IPS-NIHi7 (cell line): ENCODE measurements around the gene GLCCI1.
"Not testable (repeated sequence)": the region's sequence is repeated elsewhere in the genome, so short reads cannot be mapped to it uniquely, and the experiment has no call there.

ENCODE experiments used
- DNase-seq: peaks from one replicate; pipeline ENCODE4 v3.0.0; 2012; ENCODE audit warnings: mixed read lengths; ENCODE audit errors: extremely low spot score

The GLCCI1 gene

GRCh38 chr7:8048067-8048466, 79.5 kb downstream of the GLCCI1 start:
- not testable (repeated sequence) for DNase-seq

GRCh38 chr7:8051373-8051772, 82.8 kb downstream of the GLCCI1 start:
- DNase-seq = no peak

GRCh38 chr7:8051998-8052397, 83.4 kb downstream of the GLCCI1 start:
- no peak for DNase-seq

GRCh38 chr7:8052824-8053223, 84.2 kb downstream of the GLCCI1 start:
- DNase-seq = no peak

GRCh38 chr7:8056439-8056838, 87.8 kb downstream of the GLCCI1 start:
- DNase-seq = no peak

GRCh38 chr7:8057566-8057965, 89.0 kb downstream of the GLCCI1 start:
- no peak for DNase-seq

GRCh38 chr7:8058322-8058721, 89.7 kb downstream of the GLCCI1 start:
- DNase-seq = no peak

GRCh38 chr7:8058852-8059251, 90.3 kb downstream of the GLCCI1 start:
- DNase-seq = no peak

- no peak for DNase-seq
Measured at GRCh38 chr7:8060241-8060640, 91.6 kb downstream of the GLCCI1 start.

- DNase-seq = not testable (repeated sequence)
Measured at GRCh38 chr7:8063300-8063699, 94.7 kb downstream of the GLCCI1 start.

- no peak for DNase-seq
Measured at GRCh38 chr7:8063706-8064297, 95.2 kb downstream of the GLCCI1 start.

GRCh38 chr7:8064828-8065227, 96.2 kb downstream of the GLCCI1 start:
- no peak for DNase-seq

GRCh38 chr7:8065356-8065813, 96.8 kb downstream of the GLCCI1 start:
- DNase-seq = no peak

GRCh38 chr7:8068892-8069686, 100.5 kb downstream of the GLCCI1 start:
- peak; percentile 30 for DNase-seq

- DNase-seq = no peak
Measured at GRCh38 chr7:8070451-8071180, 102.0 kb downstream of the GLCCI1 start.

- DNase-seq = no peak
Measured at GRCh38 chr7:8078418-8078817, 109.8 kb downstream of the GLCCI1 start.

- DNase-seq = no peak
Measured at GRCh38 chr7:8082762-8083161, 114.2 kb downstream of the GLCCI1 start.

GRCh38 chr7:8084836-8085235, 116.2 kb downstream of the GLCCI1 start:
- no peak for DNase-seq

GRCh38 chr7:8085420-8085819, 116.8 kb downstream of the GLCCI1 start:
- no peak for DNase-seq

GRCh38 chr7:8086239-8086638, 117.6 kb downstream of the GLCCI1 start:
- DNase-seq = no peak

GRCh38 chr7:8089036-8089780, 120.6 kb downstream of the GLCCI1 start:
- no peak for DNase-seq

GRCh38 chr7:8092140-8092539, 123.5 kb downstream of the GLCCI1 start:
- no peak for DNase-seq
